Mammary epithelial cell (primary cell): ENCODE results near the gene M1AP.

Experiments used
- EZH2 ChIP-seq: IDR thresholded peaks from 2 replicates; pipeline ENCODE4 v1.6.1; 2012; ENCODE audit warnings: low read length, inconsistent platforms, borderline replicate concordance
- TF ChIP-seq, protein P1 (sequence below), 2 donors: IDR thresholded peaks in 1 of 2; conservative IDR thresholded peaks in 1 of 2; 2 replicates each; pipeline ENCODE4 v1.5.1; 2011 to 2012; ENCODE audit warnings: inconsistent platforms in 2 of 2, low read length in 2 of 2, mild to moderate bottlenecking in 2 of 2, control low read depth in 1 of 2, low read depth in 1 of 2; ENCODE audit not compliant: insufficient read depth in 1 of 2; ENCODE audit errors: extremely low read depth in 1 of 2

- TF ChIP-seq, protein P1, sequence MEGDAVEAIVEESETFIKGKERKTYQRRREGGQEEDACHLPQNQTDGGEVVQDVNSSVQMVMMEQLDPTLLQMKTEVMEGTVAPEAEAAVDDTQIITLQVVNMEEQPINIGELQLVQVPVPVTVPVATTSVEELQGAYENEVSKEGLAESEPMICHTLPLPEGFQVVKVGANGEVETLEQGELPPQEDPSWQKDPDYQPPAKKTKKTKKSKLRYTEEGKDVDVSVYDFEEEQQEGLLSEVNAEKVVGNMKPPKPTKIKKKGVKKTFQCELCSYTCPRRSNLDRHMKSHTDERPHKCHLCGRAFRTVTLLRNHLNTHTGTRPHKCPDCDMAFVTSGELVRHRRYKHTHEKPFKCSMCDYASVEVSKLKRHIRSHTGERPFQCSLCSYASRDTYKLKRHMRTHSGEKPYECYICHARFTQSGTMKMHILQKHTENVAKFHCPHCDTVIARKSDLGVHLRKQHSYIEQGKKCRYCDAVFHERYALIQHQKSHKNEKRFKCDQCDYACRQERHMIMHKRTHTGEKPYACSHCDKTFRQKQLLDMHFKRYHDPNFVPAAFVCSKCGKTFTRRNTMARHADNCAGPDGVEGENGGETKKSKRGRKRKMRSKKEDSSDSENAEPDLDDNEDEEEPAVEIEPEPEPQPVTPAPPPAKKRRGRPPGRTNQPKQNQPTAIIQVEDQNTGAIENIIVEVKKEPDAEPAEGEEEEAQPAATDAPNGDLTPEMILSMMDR (conservative IDR thresholded peaks at IDR 0.05 in 1 of 2, IDR thresholded peaks at IDR 0.05 in 1 of 2; ENCODE audit: extremely low read depth in 1 of 2, insufficient read depth in 1 of 2, low read depth in 1 of 2, low read length in 2 of 2) = no peak
- TF ChIP-seq EZH2 = no peak
Measured at GRCh38 chr2:74671479-74671878, 23.3 kb upstream of the M1AP start.
